ENCODE results near the gene SLC26A11. TPM values are rescaled to one million over a fixed set of nuclear protein-coding genes. Genes with fewer than 3 reads are reported as not detected.

The SLC26A11 gene
- polyA plus RNA-seq, 1 donor (not counting 4 experiments of a cell fraction or from before 2014, with no cell fraction given), result 2.2 TPM

GRCh38 chr17:80287806-80288567 lies 67.8 kb downstream of the SLC26A11 start:
- H3K27ac ChIP-seq (ENCODE audit: control insufficient read depth, insufficient read depth, low read length), result no peak overlapping the region
- no peak overlapping the region for H3K4me3 ChIP-seq (ENCODE audit: control insufficient read depth in 2 of 3, extremely low read depth in 1 of 3, insufficient read depth in 2 of 3, low read depth in 1 of 3, low read length in 3 of 3)
- DNase-seq (ENCODE audit: low read depth, low spot score), result no peak
- no peaks in the 10 kb centered on the region for H3K79me2 ChIP-seq (ENCODE audit: control insufficient read depth, insufficient read depth, low read length)
- H3K36me3 ChIP-seq (ENCODE audit: control insufficient read depth in 2 of 2, extremely low read depth in 1 of 2, insufficient read depth in 2 of 2, low read length in 2 of 2), result peaks cover 7 to 25% of the 10 kb centered on the region in 2 experiments
- H4K20me1 ChIP-seq (ENCODE audit: control insufficient read depth, extremely low read depth, insufficient read depth, low read length), result no peaks in the 10 kb centered on the region
- no peaks in the 10 kb centered on the region for H3K9me3 ChIP-seq (ENCODE audit: control insufficient read depth, low read depth, low read length)
- TF ChIP-seq EZH2 (IDR thresholded peaks at IDR 0.05; ENCODE audit: low read length) (no peak), CTCF (optimal IDR thresholded peaks at IDR 0.05 in 1 of 3, IDR thresholded peaks at IDR 0.05 in 1 of 3, conservative IDR thresholded peaks at IDR 0.05 in 1 of 3; ENCODE audit: extremely low read depth in 1 of 3, insufficient read depth in 2 of 3, low read length in 3 of 3) (no peak)
- no peak for FAIRE-seq
- H3K9me1 ChIP-seq (ENCODE audit: control insufficient read depth, extremely low read depth, insufficient read depth, low read length), result no peaks in the 10 kb centered on the region
- H3K27me3 ChIP-seq (ENCODE audit: control insufficient read depth, extremely low read depth, insufficient read depth, low read length), result no peaks in the 10 kb centered on the region
- dilution Hi-C loops (cut with MboI; ENCODE audit: extremely low pct_ligation_motif_present, low sequenced_read_pairs), result no loop called here
- no peak overlapping the region for H3K4me2 ChIP-seq (ENCODE audit: control insufficient read depth, extremely low read depth, insufficient read depth, low read depth, low read length)
- no peak overlapping the region for H3K9ac ChIP-seq (ENCODE audit: control insufficient read depth, extremely low read depth, insufficient read depth, low read length)
- no peak overlapping the region for H2AFZ ChIP-seq (ENCODE audit: control insufficient read depth, low read length)
- no peaks in the 10 kb centered on the region for H3K4me1 ChIP-seq (ENCODE audit: control insufficient read depth, extremely low read depth, insufficient read depth, low read length)

- H3K4me1 ChIP-seq (ENCODE audit: control insufficient read depth, extremely low read depth, insufficient read depth, low read length), result no peaks in the 10 kb centered on the region
- no peak overlapping the region for H3K27ac ChIP-seq (ENCODE audit: control insufficient read depth, insufficient read depth, low read length)
- no peaks in the 10 kb centered on the region for H4K20me1 ChIP-seq (ENCODE audit: control insufficient read depth, extremely low read depth, insufficient read depth, low read length)
- peaks cover 11 to 29% of the 10 kb centered on the region in 2 experiments for H3K36me3 ChIP-seq (ENCODE audit: control insufficient read depth in 2 of 2, extremely low read depth in 1 of 2, insufficient read depth in 2 of 2, low read length in 2 of 2)
- dilution Hi-C loops (cut with MboI; ENCODE audit: extremely low pct_ligation_motif_present, low sequenced_read_pairs), result no loop called here
- no peak overlapping the region for H3K4me3 ChIP-seq (ENCODE audit: control insufficient read depth in 2 of 3, extremely low read depth in 1 of 3, insufficient read depth in 2 of 3, low read depth in 1 of 3, low read length in 3 of 3)
- H3K27me3 ChIP-seq (ENCODE audit: control insufficient read depth, extremely low read depth, insufficient read depth, low read length), result no peaks in the 10 kb centered on the region
- no peak for FAIRE-seq
- no peaks in the 10 kb centered on the region for H3K79me2 ChIP-seq (ENCODE audit: control insufficient read depth, insufficient read depth, low read length)
- no peak overlapping the region for H3K4me2 ChIP-seq (ENCODE audit: control insufficient read depth, extremely low read depth, insufficient read depth, low read depth, low read length)
- no peaks in the 10 kb centered on the region for H3K9me3 ChIP-seq (ENCODE audit: control insufficient read depth, low read depth, low read length)
- no peak for DNase-seq (ENCODE audit: low read depth, low spot score)
- no peak overlapping the region for H3K9ac ChIP-seq (ENCODE audit: control insufficient read depth, extremely low read depth, insufficient read depth, low read length)
- no peak for TF ChIP-seq CTCF (optimal IDR thresholded peaks at IDR 0.05 in 1 of 3, IDR thresholded peaks at IDR 0.05 in 1 of 3, conservative IDR thresholded peaks at IDR 0.05 in 1 of 3; ENCODE audit: extremely low read depth in 1 of 3, insufficient read depth in 2 of 3, low read length in 3 of 3)
- no peak overlapping the region for H2AFZ ChIP-seq (ENCODE audit: control insufficient read depth, low read length)
- H3K9me1 ChIP-seq (ENCODE audit: control insufficient read depth, extremely low read depth, insufficient read depth, low read length), result no peaks in the 10 kb centered on the region
These were observed 69.4 kb downstream of the SLC26A11 start for GRCh38 chr17:80289616-80290015.
